SKM-1 treated with dmso at 0.1 percent for 144 hours (cell line): ENCODE measurements around the gene ASB2.

Source experiments
- DNase-seq: peaks from one replicate; lab custom pipeline; 2025; ENCODE audit not compliant: unreplicated experiment; lab: John Stamatoyannopoulos, UW

Gene ASB2

DNA sequence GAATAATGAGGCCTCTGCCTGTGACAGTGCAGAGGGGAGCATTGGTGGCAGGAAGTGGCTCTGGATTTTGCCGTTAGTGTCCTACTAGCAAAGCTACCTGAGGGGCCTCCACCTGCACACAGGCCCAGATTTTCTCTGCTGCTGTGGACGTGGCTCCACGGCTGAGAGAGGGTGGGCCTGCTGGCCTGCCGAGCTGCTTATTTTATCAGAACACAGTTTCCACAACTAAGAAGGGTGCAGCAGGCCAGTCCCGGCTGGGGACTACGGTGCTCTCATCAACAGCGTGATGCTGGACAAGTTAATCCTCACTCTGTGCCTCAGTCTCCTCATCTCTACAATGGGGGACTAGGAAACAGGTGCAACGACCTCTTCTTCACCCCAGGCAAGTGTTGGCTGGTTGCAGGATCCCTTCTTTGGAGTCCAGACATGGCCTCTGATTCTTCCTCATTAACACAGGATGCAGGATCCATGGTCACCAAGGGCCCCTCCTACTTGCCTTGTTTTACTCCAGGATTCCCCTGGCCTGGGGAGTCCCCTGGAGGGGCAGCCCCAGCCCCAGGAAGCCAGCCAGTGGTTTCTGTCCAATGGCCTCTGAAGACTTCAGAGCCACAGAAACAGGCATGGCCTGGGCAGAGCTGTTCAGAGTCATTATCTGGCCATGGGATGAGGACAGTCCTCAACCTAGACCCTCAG is 45.9 kb downstream of the ASB2 start:
- no peak for DNase-seq

DNA sequence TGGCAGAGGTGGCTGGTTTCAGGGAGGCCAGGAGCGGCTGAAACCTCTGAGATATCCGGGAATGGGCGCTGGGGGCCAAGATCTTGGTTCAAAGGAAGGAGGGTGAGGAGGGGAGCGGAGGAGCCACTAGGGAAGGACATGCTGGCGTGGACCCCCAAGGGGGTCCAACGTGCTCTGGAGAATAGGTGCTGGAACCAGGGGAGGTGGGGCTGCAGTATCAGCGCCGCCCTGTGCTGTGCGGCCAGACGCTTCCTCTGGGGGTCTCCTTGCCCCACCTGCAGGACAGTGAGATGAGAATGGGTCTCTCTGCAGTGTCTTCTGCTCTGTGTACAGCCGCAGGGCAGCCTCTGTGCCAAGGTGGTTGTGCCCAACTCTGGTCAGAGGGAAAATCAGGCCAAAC is 46.7 kb downstream of the ASB2 start:
- no peak for DNase-seq

DNA sequence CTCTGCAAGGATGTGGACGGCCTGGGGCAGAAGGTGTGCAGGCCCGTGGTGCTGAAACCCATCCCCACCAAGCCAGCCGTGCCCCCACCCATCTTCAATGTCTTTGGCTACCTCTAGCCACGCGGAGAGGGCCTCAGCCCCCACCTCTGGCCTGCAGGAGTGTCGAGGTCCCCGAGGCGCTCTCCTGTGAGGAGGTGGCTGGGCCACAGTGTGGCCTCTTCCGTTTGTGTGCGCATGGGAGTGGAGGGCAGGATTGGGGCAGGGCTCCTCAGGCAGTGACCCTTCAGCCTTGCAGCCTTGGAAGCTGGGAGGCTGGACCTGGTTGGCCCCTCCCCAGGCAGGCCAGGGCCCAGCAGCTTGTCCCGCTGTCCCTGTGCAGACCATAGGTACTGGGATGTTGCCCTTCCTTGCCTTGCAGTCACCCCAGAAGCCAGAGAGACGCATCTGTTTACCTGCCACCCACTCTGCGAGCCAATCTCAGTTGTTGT is 47.3 kb downstream of the ASB2 start:
- DNase-seq, result no peak

DNA sequence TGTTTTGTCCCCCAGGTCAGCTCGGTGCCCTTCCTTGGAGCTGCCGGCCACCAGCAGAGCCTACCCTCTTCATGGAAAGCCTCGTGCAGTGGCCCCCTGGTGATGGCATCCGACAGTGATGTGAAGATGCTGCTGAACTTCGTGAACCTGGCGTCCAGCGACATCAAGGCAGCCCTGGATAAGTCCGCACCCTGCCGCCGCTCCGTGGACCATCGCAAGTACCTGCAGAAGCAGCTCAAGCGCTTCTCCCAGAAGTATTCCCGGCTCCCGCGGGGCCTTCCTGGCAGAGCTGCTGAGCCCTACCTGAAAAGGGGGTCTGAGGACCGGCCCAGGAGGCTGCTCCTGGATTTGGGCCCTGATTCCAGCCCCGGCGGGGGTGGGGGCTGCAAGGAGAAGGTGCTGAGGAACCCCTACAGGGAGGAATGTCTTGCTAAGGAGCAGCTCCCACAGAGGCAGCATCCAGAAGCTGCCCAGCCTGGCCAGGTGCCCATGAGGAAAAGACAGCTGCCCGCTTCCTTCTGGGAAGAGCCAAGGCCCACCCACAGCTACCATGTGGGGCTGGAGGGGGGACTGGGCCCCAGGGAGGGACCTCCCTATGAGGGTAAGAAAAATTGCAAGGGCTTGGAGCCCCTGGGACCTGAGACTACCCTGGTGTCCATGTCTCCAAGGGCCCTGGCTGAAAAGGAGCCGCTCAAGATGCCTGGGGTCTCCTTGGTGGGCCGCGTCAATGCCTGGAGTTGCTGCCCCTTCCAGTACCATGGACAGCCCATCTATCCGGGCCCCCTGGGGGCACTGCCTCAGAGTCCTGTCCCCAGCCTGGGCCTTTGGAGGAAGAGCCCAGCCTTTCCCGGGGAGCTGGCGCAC is 48.0 kb downstream of the ASB2 start:
- DNase-seq, result no peak

DNA sequence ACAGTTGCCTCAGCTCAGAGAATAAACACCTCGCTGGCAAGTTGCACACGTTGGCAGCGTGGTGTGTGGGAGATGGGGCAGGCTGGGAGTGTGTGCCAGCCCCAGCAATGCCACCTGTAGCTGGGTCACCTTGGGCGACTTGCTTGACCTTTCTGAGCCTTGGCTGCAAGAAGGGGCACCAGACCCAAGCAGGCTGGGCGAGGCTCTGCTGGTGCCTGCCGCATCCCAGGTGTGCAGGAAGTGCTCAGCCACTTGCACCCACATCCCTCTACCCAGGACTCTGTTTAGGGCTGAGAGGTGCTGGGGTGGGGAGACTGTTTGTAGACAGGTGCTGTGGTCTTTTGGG is 48.6 kb downstream of the ASB2 start:
- no peak for DNase-seq

DNA sequence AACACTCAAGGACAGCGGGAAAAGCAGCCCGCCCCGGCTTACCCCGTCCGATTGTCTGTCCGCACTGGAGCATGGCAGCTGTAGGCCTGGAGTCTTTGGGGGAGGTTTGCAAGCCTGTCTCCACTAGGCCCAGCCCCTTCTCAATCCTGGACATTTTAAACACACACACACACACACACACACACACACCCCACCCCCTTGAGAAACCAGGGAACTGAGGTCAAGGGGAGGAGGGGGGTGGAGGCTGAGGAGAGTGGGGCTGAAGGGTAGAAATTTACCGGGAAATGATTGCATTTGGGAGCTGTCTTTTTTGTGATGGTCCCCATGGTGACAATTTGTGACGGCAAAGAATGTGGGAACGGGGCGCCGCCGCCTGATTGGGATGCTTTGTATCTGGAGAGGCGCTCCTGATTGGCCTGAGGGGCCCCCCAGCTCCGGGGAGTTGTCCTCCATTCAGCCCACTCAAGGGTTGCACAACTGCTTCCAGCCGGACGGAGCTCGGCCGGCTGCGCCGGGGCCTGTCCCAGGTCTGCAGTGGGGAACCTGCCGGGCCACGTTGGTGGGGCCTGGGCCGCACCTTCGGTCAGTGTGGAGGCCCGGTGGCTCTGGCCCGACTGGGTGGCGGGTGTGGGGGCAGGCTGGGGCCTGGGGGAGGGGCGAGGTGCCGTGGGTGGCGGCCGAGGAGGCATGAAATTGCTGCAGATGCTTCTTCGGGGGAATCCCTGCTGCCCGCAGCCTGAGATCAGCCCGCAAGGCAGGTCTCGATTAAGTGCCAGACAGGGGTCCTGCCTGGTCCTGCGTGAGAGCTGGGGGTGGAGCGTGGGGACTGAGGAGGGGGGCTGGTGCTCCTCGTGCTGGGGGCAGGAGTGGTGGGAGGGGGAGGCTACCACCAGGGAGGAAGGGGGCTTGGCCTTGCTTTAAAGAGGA is 49.2 kb downstream of the ASB2 start, which contains the start of gene FAM181A:
Gene FAM181A (plus strand): TSS at position 472 of the 927 bp plus-strand sequence. CDS start 942 bp downstream, outside the sequence.
- DNase-seq, result no peak

DNA sequence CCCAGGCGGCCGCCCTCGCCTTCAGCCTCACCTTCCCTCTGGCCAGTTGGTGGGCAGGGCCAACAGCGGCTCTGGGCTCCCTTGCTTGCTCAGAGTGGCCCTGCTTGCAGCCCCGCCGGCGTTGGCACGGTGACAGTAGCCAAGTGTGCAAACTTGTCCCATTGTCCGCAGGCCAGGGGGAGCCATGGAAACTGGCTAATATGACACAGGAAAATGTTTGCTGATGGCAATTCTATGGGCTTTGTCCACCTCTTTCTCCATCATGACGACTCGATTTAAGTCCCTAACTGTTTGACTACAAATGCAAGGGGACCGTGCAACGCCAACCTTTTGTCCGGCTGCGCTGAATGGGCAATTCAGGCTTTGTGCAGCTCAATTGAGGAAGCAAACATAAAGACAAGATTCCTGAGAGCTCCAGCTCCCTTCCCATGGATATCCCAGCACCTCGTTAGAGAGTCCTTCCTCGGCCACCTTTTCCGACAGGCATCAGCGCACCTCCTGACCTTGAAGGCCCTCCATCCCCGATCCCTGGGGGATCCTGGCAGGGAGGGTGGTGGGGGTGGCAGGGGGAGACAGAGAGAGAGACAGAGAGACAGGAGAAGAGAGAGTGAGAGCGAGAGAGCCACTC is 50.0 kb downstream of the ASB2 start:
- no peak for DNase-seq

DNA sequence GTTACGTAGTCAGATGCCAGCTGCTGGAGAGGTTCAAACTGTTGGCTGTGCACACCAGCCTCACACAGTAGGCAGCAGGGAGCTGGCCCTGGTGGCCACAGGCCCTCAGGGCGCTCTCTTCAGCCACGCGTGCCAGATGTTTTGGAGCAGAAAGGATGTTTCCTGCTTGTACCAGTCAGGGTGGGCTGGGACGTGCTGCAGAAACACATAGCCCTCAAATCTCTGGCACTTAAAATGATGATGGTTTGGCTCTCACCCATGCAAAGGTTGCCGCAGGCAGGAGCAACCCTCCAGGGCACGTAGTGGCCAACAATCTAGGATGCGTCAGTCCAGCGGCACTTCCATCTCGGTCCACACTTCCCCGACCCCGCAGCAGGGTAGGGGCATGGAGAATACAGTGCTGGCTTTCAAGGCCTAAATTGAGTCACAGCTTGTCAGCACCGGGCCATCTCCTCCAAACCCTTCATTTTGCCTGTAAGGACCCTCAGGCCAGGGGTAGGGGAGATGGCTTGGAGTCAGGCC is 50.9 kb downstream of the ASB2 start:
- DNase-seq, result no peak

DNA sequence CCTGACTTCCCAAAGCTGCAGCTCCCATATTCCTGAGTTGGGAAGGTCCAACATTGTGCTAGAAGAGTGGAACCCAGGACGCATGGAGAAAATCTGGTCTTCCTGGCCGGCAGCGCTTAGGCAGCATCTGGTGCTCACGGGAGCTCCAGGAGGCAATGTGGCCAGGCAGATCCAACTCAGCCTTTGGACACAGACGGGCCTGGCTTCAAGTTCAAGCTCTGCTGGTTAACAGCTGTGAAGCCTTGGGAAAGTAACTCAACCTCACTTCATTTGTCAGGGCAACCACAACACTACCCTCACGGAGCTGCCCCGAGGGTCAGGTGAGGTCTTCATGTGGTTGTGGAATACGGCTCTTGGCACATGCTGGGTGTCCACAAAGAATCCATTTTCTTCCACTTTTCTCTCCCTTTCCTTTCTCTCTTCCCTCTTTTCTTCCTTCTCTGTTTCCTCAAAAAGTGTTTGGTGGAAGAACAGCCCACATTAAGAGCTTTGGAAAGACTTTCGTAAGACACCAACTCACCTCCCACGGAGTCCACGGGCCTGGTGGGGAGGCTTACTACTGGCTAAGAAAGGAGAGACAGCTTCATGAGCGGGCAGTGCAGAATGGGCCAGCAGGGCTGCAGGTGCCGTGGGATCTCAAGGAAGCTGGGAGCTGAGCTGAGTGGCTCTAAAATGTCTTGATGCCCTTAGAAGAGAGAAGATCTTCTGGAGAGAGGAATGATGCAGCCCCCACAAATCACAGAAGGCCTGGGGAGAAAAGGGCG is 51.6 kb downstream of the ASB2 start:
- no peak for DNase-seq

DNA sequence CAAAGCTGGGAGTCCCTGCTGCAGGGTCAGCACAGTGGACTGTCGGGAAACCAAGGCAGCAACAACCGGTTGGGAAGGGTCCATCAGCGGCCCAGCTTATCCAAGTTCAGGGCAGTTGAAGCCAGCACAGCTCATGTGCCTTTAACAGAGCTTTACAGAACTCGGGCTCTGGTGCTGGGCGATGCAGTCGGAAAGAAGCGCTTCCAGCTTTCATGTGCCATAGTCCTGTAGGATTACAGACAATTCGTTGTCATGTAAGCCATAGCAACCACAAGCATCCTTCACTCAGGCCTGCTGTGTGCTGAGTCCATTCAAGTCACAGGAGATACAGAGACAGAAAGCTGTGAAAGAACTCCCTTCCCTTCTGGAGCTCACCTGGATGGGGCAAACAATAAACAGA is 52.7 kb downstream of the ASB2 start:
- no peak for DNase-seq

DNA sequence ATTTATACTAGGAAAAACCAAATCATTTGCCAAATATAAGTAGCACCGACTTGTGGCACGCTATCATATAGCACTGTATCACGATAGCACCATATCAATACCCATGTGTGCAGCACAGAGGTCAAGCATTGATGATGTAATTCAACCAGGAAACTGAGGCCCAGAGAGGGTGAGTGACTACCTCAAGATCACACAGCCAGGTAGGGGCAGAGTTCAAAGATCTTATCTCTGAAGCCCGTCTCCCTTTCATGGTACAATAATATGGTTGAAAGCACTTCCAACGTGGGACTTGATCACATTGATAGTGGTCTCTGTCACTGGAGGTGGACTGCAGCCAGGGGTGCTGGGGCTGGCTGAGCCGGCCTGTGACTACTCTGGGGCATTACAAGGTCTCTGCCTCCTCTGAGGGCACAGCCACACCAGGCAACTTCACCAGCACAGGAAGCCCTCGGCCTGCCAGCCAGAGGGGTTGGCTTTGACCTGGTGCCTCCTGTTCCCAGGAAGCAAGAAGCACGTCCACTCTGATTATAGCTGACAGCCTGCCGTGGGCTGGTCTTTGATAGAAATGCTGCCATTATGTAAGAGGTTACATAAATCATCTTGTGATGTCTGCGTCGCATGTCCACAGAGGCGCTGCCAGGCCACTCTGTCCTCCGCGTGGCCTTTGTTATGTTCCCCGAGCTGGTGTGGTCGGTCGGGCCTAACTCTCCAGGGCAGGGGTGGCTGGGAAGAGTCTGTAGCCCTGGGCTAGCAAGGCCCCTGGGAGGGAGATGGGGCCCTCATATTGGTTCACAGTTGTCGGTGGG is 55.2 kb downstream of the ASB2 start:
- DNase-seq, result no peak

DNA sequence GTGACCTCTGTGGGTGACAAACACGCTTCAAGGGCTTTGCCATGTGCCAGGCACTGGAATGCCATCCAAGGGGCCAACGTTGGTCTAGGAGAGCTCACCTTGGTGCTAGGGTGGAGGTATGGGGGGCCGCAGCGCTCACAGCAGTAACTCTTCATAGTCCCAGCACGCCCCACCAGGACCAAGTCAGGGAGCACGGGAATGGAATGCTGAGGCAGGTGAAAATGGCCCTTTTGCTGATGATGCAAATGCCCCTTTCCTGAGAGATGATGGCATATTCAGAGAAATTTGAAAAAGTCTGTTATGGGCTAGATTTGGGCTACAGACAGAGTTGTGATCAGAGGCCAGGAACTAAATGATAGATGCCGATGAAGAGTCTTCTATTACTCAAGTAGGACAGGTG is 59.2 kb downstream of the ASB2 start:
- DNase-seq, result no peak

DNA sequence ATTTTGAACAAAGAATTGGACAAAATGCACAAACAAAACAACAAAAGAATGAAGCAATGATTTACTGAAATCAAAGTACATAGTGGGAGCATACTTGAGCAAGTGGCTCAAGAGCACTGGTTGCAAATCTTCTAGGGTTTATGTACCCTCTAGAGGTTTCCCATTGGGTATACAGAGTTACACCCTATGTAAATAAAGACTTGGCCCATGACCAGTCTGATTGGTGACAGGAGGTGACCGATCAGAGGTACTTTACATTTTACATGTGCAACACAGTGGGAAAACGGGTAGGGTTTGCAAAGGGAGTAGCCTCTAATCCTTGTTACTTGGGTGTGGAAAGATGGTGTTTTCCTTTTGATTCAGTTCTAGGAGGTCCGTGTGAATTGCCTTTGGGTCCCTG is 59.9 kb downstream of the ASB2 start:
- no peak for DNase-seq

DNA sequence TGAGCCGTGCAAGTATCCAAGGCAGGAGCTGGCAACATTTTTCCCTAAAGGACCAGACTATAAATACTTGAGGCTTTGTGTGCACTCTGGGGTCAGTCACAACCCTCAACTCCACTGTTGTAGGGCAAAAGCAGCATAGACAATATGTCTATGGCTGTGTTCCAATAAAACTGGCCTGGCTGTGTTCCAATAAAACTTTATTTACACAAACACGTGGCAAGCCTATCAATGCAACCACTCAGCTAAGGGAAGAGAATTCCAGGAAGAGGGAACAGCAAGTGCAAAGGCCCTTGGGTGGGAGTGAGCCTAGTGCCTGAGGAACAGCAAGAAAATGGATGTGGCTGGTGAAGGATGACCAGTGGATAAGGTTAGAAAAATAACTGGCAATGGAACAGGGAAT is 60.6 kb downstream of the ASB2 start:
- no peak for DNase-seq

DNA sequence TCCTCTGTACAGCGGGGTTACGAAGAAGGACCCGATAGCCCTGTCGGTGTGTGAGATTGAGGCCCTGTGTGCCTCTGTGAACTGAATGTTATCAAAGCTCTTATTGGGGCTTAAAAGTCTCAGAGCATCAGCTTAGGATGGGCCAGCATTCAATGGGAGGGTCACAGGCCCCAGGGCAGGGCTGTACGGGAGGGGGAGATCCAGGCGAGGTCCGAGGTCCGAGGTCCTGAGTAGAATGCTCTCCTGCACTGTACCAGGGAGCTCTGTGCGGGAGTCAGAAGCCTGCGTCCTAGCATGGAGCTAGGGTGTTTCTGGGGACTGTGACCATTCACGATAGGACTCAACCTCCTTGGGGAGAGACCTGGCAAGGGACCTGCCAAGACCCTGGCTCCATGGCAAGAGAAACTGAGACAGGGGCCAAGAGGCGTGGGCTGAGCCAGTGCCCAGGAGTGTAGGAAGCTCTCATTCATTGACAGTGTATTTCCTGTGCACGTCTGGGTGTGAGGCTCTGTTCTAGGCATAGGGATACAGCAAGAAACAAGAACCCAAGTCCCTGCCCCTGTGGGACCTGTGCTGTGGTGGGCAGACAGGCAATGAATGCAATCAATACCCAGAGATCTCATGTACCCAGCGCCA is 61.2 kb downstream of the ASB2 start:
- DNase-seq, result no peak

DNA sequence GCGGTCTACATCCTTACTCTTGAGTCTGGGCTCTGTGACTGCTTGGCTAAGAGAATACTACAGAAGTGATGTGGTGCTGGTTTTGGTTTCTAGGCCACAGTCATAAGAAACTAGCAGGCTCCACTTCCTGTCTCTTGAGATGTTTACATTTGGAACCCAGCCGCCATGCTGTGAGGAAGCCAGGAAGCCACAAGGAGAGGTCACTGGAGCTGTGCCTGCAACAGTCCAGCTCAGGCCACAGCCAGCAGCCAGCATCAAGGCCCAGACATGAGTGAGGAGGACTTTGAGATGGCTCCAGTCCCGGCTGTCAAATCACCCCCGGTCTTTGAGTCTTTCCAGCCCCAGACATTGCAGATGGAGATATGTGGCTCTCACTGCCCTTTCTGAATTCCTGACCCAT is 62.1 kb downstream of the ASB2 start:
- no peak for DNase-seq

DNA sequence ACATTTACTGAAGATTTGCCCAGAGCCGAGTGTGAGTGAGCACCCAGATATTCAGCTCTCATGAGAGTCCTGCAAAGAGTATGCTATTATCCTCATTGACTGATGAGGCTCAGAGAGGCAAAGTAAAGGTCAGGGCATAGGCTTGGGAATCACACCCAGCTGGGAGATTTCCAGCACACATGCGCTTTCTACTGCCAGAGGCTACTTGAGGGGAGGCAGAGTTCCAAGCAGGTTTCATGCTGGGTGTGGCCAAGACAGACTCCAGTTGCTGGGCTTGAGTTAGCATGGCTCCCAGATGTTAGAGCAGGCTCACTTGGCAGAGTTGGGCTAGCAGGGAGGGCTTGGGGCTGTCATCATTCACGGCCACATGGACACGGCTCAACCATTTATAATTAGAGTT is 63.6 kb downstream of the ASB2 start:
- no peak for DNase-seq

DNA sequence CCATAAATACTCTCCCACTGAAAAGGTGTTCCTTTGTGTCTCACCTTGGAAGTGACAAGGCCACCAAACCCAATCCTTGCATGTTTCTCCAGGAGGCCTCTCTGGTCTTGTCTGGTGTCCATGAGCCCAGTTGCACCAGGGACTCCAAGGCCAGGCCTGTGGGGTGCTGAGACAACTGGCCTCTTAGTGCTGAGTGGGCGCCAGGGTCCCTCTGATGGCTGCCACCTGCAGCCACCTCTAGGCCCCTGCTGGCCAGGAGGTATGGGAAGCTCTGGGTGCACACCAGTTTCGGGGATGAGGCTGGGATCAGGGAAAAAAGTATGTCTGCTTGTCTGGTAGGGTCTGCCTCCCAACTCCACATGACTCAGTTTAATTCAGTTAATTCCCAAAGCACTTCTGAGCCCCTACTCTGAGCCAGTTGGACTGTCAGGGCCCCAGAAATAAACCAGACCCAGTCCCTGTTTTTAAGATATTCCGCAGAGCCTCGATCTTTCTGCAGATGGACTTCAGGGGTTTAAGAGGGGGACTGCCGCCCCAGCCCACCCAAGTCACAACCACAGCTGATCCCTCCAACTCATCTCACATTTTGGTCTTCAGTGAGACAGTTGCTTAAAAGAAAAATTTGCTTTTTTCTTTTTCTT is 64.3 kb downstream of the ASB2 start:
- no peak for DNase-seq
